ENCODE measurements around the gene ARSI.

ARSI gene

GRCh38 chr5:150294551-150295071 is 8.1 kb downstream of the ARSI start:
- Mint-ChIP-seq H3K9me3 (no peaks in the 10 kb centered on the region), H3K27me3 (peaks cover 1% of the 10 kb centered on the region), H3K36me3 (no peaks in the 10 kb centered on the region), H3K4me1 (no peaks in the 10 kb centered on the region), H3K27ac (no peak overlapping the region), H3K4me3 (no peak overlapping the region)

- Mint-ChIP-seq H3K4me3 (no peak overlapping the region), H3K27me3 (peaks cover 1% of the 10 kb centered on the region), H3K36me3 (no peaks in the 10 kb centered on the region), H3K9me3 (no peaks in the 10 kb centered on the region), H3K4me1 (no peaks in the 10 kb centered on the region), H3K27ac (no peak overlapping the region)
These were observed 9.4 kb downstream of the ARSI start for GRCh38 chr5:150293091-150293941.

- Mint-ChIP-seq H3K36me3 (no peaks in the 10 kb centered on the region), H3K27ac (no peak overlapping the region), H3K4me3 (no peak overlapping the region), H3K27me3 (peaks cover 1% of the 10 kb centered on the region), H3K4me1 (no peaks in the 10 kb centered on the region), H3K9me3 (no peaks in the 10 kb centered on the region)
These were observed 11.0 kb downstream of the ARSI start for GRCh38 chr5:150291388-150292385.

GRCh38 chr5:150289551-150290390 is 12.9 kb downstream of the ARSI start, which contains the start of gene CAMK2A:
TSS of gene CAMK2A (minus strand) at chr5:150289773. CDS start at chr5:150289625, 148 bp downstream.
- Mint-ChIP-seq H3K36me3 (no peaks in the 10 kb centered on the region), H3K27ac (no peak within 1 kb of the TSS), H3K4me1 (no peaks in the 10 kb centered on the region), H3K27me3 (peaks cover 1% of the 10 kb centered on the region), H3K4me3 (no peak within 1 kb of the TSS), H3K9me3 (no peaks in the 10 kb centered on the region)

- Mint-ChIP-seq H3K4me1 (no peaks in the 10 kb centered on the region), H3K36me3 (no peaks in the 10 kb centered on the region), H3K9me3 (no peaks in the 10 kb centered on the region), H3K27me3 (peaks cover 1% of the 10 kb centered on the region), H3K27ac (no peak overlapping the region), H3K4me3 (no peak overlapping the region)
These were observed 13.9 kb downstream of the ARSI start for GRCh38 chr5:150288791-150289190.

GRCh38 chr5:150288361-150288760 is 14.3 kb downstream of the ARSI start:
- Mint-ChIP-seq H3K27ac (no peak overlapping the region), H3K36me3 (no peaks in the 10 kb centered on the region), H3K9me3 (no peaks in the 10 kb centered on the region), H3K4me3 (no peak overlapping the region), H3K4me1 (no peaks in the 10 kb centered on the region), H3K27me3 (peaks cover 1% of the 10 kb centered on the region)

- no peak overlapping the region for H3K4me3 Mint-ChIP-seq
- peaks cover 1% of the 10 kb centered on the region for H3K27me3 Mint-ChIP-seq
- H3K36me3 Mint-ChIP-seq, result no peaks in the 10 kb centered on the region
- H3K9me3 Mint-ChIP-seq, result no peaks in the 10 kb centered on the region
- no peaks in the 10 kb centered on the region for H3K4me1 Mint-ChIP-seq
- H3K27ac Mint-ChIP-seq, result no peak overlapping the region
These were observed 15.9 kb downstream of the ARSI start for GRCh38 chr5:150286820-150287219.

GRCh38 chr5:150285114-150285513 is 17.6 kb downstream of the ARSI start:
- H3K27ac Mint-ChIP-seq, result no peak overlapping the region
- no peak overlapping the region for H3K4me3 Mint-ChIP-seq
- H3K36me3 Mint-ChIP-seq, result no peaks in the 10 kb centered on the region
- H3K4me1 Mint-ChIP-seq, result no peaks in the 10 kb centered on the region
- H3K9me3 Mint-ChIP-seq, result no peaks in the 10 kb centered on the region
- no peaks in the 10 kb centered on the region for H3K27me3 Mint-ChIP-seq

GRCh38 chr5:150284311-150284710 is 18.4 kb downstream of the ARSI start:
- Mint-ChIP-seq H3K9me3 (no peaks in the 10 kb centered on the region), H3K4me1 (no peaks in the 10 kb centered on the region), H3K27me3 (no peaks in the 10 kb centered on the region), H3K36me3 (no peaks in the 10 kb centered on the region), H3K4me3 (no peak overlapping the region), H3K27ac (no peak overlapping the region)

GRCh38 chr5:150283904-150284303 is 18.8 kb downstream of the ARSI start:
- Mint-ChIP-seq H3K4me1 (no peaks in the 10 kb centered on the region), H3K9me3 (no peaks in the 10 kb centered on the region), H3K4me3 (no peak overlapping the region), H3K27ac (no peak overlapping the region), H3K27me3 (no peaks in the 10 kb centered on the region), H3K36me3 (no peaks in the 10 kb centered on the region)

- Mint-ChIP-seq H3K9me3 (no peaks in the 10 kb centered on the region), H3K4me3 (no peak overlapping the region), H3K27ac (no peak overlapping the region), H3K27me3 (no peaks in the 10 kb centered on the region), H3K4me1 (no peaks in the 10 kb centered on the region), H3K36me3 (no peaks in the 10 kb centered on the region)
These were observed 20.7 kb downstream of the ARSI start for GRCh38 chr5:150281987-150282386.

- no peaks in the 10 kb centered on the region for H3K27me3 Mint-ChIP-seq
- no peaks in the 10 kb centered on the region for H3K36me3 Mint-ChIP-seq
- no peak overlapping the region for H3K4me3 Mint-ChIP-seq
- no peak overlapping the region for H3K27ac Mint-ChIP-seq
- H3K4me1 Mint-ChIP-seq, result no peaks in the 10 kb centered on the region
- H3K9me3 Mint-ChIP-seq, result no peaks in the 10 kb centered on the region
These were observed 23.2 kb downstream of the ARSI start for GRCh38 chr5:150279330-150280020.

- Mint-ChIP-seq H3K9me3 (no peaks in the 10 kb centered on the region), H3K27ac (no peak overlapping the region), H3K4me1 (no peaks in the 10 kb centered on the region), H3K4me3 (no peak overlapping the region), H3K36me3 (no peaks in the 10 kb centered on the region), H3K27me3 (no peaks in the 10 kb centered on the region)
These were observed 23.8 kb downstream of the ARSI start for GRCh38 chr5:150278916-150279315.

- H3K4me1 Mint-ChIP-seq, result no peaks in the 10 kb centered on the region
- H3K9me3 Mint-ChIP-seq, result no peaks in the 10 kb centered on the region
- no peak overlapping the region for H3K4me3 Mint-ChIP-seq
- no peaks in the 10 kb centered on the region for H3K36me3 Mint-ChIP-seq
- no peaks in the 10 kb centered on the region for H3K27me3 Mint-ChIP-seq
- no peak overlapping the region for H3K27ac Mint-ChIP-seq
These were observed 24.5 kb downstream of the ARSI start for GRCh38 chr5:150278046-150278730.
